Head of caudate nucleus (tissue), 42 donors: ENCODE data around the gene UBR3.
A peak's percentile ranks its signal among the peaks of the same experiment; 100 is the strongest.
"Not testable (repeated sequence)": the region's sequence is repeated elsewhere in the genome, so short reads cannot be mapped to it uniquely, and the experiment has no call there.

Experiments
- DNase-seq, 42 donors: peaks; one replicate each; pipeline versions ENCODE4 v3.0.0 to v3.0.0-alpha.2; 2020 to 2021; ENCODE audit warnings: mixed read lengths in 7 of 42
- intact Hi-C: fragments of 100-400 bp; cut with DNase I; formaldehyde crosslinking; loops from one replicate; pipeline ENCODE4 v1.15.0; 2022

The UBR3 gene

GRCh38 chr2:169827272-169828140 is at the start of gene UBR3:
Gene UBR3 (plus strand): TSS chr2:169827454. CDS start chr2:169827508, 54 bp downstream.
- intact Hi-C loops: loop anchor here (5.0 kb wide), 1 partner anchor 100 kb away; no protein-coding TSS in a partner anchor
- peak; percentile 84 to 97 (median 94) for DNase-seq

GRCh38 chr2:169778446-169778845 is 48.8 kb upstream of the UBR3 start:
- intact Hi-C loops: no loop called here
- no peak for DNase-seq

- intact Hi-C loops: no loop called here
- DNase-seq: no peak
Measured at GRCh38 chr2:169781249-169782013, 45.8 kb upstream of the UBR3 start.

GRCh38 chr2:169782513-169782912 is 44.7 kb upstream of the UBR3 start:
- DNase-seq: no peak
- intact Hi-C loops: no loop called here

GRCh38 chr2:169790581-169790980 is 36.7 kb upstream of the UBR3 start:
- no peak for DNase-seq
- intact Hi-C loops: no loop called here

- no peak for DNase-seq
- intact Hi-C loops: no loop called here
Measured at GRCh38 chr2:169795181-169795580, 32.1 kb upstream of the UBR3 start.

- intact Hi-C loops: no loop called here
- no peak for DNase-seq
Measured at GRCh38 chr2:169796441-169796840, 30.8 kb upstream of the UBR3 start.

- no peak for DNase-seq
- intact Hi-C loops: no loop called here
Measured at GRCh38 chr2:169797601-169798000, 29.7 kb upstream of the UBR3 start.

GRCh38 chr2:169798397-169798717 is 28.9 kb upstream of the UBR3 start:
- DNase-seq: no peak
- intact Hi-C loops: loop anchor here (2.0 kb wide), 1 partner anchor 320 kb away; the partner anchor contains the start of gene BBS5

GRCh38 chr2:169798718-169799592 is 28.3 kb upstream of the UBR3 start, which contains the start of gene SSB:
Gene SSB (plus strand): TSS chr2:169798871. CDS start chr2:169800961, 2,090 bp downstream.
- DNase-seq: peak; percentile 83 to 97 (median 94)
- intact Hi-C loops: loop anchor here (2.0 kb wide), 1 partner anchor 320 kb away; the partner anchor contains the start of gene BBS5

- DNase-seq: no peak
- intact Hi-C loops: no loop called here
Measured at GRCh38 chr2:169803480-169803879, 23.8 kb upstream of the UBR3 start.

- no peak for DNase-seq
- intact Hi-C loops: no loop called here
Measured at GRCh38 chr2:169806586-169806985, 20.7 kb upstream of the UBR3 start.

- intact Hi-C loops: no loop called here
- no peak for DNase-seq
Measured at GRCh38 chr2:169808221-169808620, 19.0 kb upstream of the UBR3 start.

- intact Hi-C loops: no loop called here
- no peak for DNase-seq
Measured at GRCh38 chr2:169815849-169816248, 11.4 kb upstream of the UBR3 start.

- DNase-seq, intact Hi-C loops: not testable (repeated sequence)
Measured at GRCh38 chr2:169816961-169817360, 10.3 kb upstream of the UBR3 start.

GRCh38 chr2:169817369-169817768 is 9.9 kb upstream of the UBR3 start:
- intact Hi-C loops, DNase-seq: not testable (repeated sequence)

- DNase-seq: no peak
- intact Hi-C loops: no loop called here
Measured at GRCh38 chr2:169818241-169818640, 9.0 kb upstream of the UBR3 start.

GRCh38 chr2:169819106-169819505 is 8.1 kb upstream of the UBR3 start:
- intact Hi-C loops: no loop called here
- DNase-seq: no peak

- DNase-seq, intact Hi-C loops: not testable (repeated sequence)
Measured at GRCh38 chr2:169820101-169820500, 7.2 kb upstream of the UBR3 start.
